HG03095 (cell line): Measurements from ENCODE around the gene PPP1R37.

ENCODE experiments used
- ATAC-seq: cut with Tn5 transposase; IDR thresholded peaks from one replicate; pipeline ENCODE4 v1.9.1; 2021; ENCODE audit warnings: moderate library complexity; ENCODE audit not compliant: unreplicated experiment

The PPP1R37 gene

DNA sequence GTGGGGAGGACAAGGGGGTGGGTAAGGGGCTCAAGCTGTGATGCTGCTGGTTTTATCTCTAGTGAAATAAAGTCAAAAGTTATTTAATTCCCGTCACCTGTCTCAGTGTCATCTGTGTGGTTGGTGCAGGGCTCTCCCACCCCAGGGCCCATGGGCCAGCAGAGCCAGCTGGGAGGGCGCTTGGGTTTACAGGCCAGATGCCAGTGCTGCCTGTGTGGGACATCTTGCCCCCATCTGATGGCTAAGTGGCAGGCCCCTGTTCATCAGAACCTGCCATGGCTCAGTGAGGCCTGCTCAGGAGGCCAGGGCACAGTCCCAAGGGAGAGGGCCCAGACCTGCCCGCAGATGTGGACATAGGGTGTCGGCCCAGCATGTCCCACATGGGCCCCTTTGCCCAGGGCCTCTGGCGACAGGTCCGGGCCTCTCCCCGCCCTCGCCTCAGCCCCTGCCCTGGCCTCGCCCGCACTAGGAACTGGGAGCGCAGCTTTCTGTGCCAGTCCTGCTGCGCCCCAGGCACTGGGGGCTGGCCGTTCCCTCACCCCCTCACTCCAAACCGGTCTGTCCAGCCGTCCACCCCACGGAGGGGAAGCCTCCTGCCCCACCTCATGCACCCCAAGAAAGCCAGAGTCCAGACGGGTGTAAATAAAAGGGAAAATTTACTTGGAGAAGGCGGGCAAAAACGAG, 22.0 kb upstream of the PPP1R37 start:
- no peak for ATAC-seq

DNA sequence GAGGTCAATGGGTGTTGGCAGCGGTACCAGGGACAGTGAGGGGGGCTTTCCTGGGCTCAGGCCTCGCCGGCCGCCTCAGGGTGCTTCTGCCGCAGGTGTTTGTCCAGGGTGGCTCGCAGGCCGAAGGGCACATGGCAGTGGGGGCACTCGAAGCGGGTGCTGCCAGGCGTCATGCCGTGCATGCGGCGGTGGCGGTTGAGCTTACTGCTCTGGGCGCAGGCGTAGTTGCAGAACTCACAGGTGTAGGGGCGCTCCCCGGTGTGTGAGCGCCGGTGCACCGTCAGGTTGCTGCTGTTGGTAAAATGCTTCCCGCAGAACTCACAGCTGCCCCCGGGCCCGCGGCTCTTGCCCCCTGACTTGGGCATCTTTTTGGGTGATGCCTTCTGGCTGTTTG, 21.4 kb upstream of the PPP1R37 start:
- no peak for ATAC-seq

DNA sequence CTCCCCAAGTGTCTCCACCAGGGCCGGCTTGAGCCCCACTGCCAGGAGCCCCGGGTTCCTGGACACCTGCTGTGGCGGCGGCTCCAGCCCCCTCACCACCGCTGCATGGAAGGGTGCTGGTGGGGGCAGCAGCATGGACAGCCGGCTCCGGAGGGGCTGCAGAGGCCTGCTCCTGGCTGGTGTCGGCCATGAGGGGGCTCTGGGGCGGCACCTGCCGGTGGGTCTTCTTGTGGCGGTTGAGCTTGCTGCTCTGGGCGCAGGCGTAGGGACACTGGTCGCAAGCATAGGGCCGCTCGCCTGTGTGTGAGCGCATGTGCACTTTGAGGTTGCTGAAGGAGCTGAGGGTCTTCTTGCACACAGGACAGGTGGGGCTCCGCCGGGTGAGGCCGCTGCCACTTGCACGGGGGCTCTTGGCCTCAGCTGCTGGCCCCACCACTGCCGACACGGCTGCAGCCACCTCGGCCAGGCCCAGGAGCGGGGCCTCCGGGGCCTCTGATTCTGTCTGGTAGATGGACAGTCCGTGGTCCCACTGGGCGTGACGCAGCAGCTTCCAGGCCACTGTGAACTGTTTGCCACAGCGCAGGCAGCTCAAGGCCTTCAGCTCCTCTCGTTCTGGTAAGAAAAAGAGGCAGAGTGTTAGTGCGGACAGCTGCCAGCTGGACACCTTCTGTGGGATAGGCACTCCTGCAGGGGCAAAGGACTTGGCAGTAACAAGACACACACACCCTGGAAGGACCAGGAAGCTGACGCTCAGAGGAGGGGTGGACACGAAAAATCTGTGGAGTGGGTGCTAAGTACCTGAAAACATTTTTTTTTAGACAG, 20.8 kb upstream of the PPP1R37 start:
- ATAC-seq: no peak

DNA sequence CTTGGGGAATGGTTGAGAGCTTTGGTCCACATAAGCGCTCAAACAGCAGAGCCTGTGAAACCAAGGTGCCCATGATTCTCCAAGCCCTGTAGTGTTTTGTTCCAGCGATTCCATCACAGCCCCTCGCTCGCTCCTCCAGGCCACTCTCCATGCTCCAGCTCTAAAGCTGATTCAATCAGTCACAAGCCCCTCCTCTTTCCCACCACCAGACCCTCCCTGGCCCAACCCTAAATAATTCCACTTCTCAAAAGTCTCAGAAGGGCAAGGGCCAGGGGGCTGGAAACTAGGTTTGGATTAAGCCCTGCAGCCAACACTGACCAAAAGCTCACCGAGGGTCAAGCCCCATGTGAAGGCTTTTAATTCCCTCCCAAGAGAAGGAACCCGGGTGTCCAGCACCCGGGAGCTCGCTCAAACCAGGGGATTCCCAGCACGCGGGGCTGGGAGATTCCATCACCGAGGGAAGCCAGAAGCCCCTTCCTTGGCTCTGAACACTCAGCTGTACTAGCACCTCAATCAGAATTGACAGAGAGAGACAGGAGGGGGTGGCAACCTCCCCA, 18.2 kb upstream of the PPP1R37 start:
- no peak for ATAC-seq

DNA sequence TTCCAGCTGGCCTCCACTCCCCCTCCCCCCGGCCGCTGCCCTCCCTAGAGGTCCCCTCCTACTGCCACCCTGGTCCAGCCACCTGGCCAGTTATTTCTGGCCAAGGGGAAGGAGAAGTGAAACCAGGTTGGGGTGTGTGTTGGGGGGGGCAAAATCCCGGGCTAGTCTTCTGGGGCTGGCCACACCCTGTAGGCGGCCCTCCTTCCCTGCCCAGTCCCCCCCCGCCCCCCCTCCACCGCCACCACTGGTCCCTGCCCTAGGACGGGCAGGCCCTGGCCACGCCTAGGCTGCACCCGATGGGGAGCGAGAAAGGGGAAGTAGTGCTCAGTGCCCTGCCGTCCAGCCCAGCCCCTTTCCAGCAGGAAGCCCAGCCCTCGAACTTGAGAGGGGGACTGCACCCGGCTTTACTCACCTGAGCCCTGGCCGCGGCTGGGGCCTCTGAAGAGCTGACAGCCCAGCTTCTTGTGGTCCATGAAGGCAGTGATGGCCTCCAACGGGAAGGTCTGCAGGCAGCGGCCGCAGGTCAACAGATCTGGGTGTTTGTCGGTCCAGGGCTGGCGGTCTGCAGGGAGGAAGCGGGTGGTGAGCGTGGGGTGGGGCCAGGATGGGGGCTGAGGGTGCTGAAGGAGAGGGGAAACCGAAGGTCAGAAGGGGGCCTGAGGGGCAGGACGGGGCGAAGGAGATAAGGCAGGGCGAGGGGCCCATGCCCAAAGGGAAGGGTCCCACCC, 17.5 kb upstream of the PPP1R37 start:
- peak; percentile 53 for ATAC-seq

DNA sequence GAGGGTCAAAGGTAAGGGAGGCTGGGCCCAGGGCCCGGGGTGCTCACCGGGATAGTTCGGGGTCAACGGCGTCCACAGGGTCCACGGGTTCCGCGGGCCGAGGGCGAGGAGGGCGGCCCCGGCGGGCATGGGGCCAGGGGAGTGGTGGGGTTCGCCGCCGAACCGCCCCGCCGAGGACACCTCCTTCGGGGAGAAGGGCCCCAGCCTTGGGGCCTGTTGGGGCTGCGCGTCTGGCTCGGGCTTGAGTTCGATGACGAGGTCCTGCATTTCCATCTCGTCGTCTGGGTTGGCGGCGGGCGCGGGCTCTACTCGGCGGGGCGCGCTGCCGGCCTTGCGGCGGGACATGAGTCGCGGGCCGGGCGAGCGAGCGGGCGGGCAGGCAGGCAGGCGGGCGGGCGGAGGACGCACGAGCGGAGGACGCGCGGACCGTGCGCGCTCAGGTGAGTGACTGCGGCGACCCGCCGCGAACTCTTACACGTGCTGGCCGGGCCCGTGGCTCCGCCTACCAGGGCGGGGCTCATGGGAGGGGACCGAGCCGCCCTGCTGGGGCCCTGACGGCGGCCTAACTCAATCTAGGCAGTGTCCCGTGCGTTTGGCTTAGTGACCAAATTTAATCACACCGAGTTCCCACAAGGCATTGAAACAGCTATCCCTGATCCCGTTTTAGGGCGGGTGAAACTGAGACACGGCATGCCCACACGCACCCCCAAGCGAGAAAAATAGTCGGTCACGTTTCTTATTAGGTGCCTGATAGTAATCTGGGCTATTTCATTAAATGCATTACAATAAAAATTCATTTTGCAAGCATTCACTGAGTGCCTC, 16.7 kb upstream of the PPP1R37 start, which contains the start of gene ZNF296:
TSS of gene ZNF296 (minus strand) at position 450 of the 822 bp plus-strand sequence. CDS start at position 345, 105 bp downstream.
- ATAC-seq: peak; percentile 35

DNA sequence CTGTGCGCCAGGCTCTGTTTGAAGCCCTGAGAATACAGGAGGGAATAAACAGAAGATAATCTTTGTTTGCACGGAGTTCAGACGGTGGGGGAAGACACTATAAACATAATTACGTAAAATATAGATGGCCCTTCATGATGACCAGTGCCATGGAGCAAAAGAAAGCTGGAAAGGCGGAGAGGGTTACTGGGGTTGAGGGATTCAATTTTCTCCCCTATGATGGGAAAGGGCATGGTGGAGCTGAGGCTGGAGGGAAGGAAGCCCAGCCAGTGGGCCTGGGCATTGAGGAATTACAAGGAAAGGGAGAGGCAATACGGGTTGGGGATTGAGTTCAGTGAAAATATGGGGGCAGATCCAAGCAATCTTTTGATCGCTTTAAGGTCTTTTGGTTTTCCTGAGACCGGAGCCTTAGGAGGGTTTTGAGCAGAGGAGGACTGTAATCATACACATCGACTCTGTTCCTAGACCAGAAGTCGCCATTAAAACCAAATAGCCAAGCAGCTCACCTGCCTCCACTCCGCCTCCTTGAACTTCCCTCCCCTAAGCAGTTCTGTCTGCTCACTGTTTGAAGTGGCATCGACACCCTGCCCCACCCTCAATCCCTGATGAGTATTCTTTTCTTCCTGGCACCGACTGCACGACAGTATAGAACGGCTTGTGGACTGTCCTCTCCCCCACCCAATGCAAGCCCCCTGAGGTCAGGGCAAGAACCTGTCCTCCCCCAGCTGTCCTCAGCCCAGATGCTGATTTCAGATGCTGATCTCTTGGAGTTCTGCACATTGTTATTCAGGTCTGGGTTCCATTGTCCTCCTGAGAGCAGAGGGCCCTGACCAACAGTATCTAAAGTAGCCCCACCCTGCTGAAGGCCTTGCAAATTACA, 15.9 kb upstream of the PPP1R37 start:
- ATAC-seq: no peak

DNA sequence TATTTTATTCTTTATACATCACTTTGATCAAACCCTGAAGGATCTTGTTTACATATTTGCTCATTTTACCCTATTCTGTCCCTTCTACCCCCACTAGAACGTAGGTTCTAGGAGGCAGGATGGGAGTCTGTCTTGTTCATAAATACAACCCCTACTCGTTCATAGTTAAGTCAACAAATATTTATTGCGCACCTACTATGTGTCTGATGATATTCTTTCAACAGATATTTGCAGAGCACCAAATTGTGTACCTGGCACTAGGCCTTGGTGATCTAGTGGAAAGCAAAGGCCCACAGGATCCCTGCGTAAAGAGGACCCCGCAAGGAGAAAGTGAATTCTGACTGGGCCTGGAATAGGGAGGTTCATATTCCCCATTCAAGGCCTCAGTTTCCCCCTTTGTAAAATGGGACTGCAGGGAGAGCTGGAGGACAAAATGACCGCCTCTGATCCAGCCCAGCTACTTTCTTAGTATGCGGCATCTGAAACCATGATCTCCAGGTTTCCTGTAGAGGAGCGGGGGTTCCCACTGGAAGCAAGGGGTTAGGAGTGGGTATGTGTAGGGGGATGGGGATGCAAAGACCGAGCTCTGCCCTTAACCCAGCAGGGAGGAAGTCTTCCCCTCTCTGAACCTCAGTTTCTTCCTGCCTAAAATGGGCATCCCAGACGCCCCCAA, 14.5 kb upstream of the PPP1R37 start:
- no peak for ATAC-seq

DNA sequence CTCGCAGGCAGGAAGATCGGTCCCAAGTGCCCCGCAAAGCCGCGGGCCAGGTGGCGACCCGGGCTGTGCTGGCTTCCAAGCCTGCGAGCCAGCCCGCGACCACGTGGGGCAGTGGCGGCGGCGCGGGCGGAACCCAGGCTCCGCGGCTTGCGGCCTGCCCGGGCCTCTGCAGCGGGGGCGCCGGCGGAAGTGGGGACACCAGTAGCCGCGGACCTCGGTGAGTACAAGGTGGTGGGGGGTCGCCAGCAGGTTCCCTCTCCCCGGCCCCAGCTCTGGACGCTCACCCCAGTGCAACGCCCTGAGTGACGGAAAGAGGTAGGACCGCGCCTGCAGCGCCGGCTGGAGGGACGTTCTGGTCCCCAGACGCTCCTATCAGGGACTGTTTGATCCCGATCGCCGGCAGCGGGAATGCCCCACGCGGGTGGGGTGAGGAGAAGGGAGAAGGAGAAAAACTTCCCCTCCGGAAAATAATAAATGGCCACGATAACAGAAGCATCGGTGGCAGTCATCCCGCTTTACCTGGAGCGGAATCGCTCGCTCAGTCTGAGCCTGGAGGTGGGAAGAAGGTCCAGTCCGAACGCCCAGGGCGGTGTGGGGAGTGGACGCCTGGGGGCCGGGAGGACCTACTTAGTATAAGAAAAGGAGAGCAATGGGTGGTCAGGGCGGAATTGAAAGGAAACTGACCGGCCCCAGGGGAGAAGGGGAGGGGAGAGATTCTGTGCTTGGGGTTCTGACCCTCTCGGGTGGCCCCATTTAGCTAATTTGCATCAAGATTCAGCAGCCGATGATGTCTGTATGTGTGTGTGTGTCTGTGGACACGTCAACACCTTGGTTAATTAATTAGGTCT, 13.7 kb upstream of the PPP1R37 start, which contains the start of gene GEMIN7:
TSS of gene GEMIN7 (plus strand) at position 198 of the 848 bp plus-strand sequence. CDS start 10,855 bp downstream, outside the sequence.
- ATAC-seq: no peak

DNA sequence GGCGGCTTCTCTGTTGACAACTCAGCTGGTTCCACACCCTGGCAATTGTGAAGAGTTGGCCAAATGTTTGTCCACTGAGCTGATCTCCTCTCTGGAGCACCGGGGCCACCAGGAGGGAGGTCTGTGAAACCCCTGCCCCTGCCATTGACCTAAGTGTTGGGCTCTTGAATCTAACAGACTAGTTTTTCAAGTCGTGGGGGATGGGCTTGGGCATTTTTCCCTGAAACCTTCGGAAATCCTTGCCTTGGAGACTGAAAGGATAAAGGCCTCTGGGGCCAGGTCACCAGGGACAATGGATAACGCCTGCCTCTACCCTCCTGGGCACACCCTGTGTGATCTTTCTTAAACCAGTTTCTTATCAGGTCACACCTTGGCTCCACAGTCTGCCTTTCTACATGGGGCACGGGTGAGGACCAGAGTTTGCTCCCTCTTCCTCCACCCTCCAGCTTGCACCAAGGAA, 13.0 kb upstream of the PPP1R37 start:
- no peak for ATAC-seq

DNA sequence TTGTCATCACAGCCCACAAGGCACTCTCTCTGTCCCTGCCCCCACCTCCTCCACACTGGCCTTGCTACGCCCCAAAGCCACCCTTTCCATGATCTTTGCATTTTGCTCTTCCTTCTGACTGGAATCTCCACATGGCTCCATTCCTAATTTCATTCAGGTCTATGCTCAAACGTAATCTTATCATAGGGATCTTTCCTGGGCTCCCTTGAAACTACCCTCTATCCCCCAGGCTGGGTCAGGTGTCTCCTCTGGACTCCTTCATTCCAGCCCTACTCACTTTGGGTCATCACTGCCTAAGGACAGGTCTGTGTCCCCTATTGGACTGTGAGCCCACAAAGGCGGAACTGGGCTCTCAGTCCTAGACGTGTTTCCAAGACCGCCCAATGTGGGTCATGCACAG, 10.8 kb upstream of the PPP1R37 start:
- no peak for ATAC-seq

DNA sequence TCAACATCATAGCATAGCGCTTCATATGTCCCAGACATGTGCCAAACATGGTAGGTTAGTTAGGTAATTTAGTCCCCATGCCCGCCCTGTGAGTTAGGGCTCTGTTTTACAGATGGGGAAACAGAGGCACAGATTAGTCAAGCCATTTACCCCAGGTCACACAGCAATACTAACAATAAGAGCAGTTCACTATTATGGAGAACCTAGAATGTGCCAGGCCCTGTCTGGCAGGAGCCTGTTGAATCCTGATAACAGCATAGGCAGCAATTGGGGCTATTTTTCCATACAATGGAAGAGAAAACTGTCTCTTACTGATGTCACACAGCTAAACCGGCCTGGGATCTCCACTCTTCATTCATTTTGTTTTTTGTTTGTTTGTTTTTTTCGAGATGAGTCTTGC, 6.5 kb upstream of the PPP1R37 start:
- ATAC-seq: no peak

DNA sequence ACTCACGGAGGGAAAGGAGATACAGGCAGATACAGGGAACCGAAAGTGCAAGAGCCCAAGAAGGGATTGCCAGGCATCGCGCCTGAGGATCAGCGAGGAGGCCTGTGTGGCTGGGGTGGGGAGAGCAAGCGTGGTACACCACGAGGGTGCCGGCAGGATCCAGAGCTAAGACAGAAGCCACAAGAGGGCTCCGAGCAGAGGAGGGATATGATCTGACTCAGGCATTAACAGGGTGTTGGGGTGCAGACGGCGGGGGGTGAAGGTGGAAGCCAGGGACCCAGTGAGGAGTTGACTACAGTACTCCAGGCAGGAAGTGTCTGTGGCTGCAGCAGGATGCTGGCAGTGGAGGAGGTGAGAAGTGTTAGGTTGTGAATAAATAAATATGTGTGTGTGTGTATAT, 5.4 kb upstream of the PPP1R37 start:
- no peak for ATAC-seq

DNA sequence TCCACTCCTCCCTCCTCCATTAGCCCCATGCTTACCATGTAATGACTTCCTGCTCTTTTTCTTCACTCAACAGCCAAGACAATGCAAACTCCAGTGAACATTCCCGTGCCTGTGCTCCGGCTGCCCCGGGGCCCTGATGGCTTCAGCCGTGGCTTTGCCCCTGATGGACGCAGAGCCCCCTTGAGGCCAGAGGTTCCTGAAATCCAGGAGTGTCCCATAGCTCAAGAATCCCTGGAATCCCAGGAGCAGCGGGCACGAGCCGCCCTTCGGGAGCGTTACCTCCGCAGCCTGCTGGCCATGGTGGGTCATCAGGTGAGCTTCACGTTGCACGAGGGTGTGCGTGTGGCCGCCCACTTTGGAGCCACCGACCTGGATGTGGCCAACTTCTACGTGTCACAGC, 2.9 kb upstream of the PPP1R37 start:
- ATAC-seq: no peak

DNA sequence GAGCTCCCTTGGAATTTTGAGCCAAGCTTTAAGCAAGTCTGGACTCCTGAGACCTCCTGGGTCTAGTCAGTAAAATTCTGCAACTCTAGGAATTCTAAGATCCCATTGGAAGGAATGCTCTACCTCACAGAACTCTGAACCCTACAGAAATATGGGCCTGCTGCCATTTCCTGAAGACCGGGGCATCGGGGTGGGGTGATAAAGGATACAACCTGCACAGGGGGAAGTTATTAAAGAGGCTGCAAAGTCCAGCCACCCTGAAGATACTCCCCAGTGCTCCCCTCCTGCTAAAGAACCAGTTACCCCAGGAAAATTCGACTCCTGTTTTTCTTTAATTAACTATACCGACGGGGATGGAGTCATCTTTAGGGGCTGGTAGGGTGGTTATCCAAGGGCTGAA, 2.4 kb upstream of the PPP1R37 start:
- ATAC-seq: no peak

DNA sequence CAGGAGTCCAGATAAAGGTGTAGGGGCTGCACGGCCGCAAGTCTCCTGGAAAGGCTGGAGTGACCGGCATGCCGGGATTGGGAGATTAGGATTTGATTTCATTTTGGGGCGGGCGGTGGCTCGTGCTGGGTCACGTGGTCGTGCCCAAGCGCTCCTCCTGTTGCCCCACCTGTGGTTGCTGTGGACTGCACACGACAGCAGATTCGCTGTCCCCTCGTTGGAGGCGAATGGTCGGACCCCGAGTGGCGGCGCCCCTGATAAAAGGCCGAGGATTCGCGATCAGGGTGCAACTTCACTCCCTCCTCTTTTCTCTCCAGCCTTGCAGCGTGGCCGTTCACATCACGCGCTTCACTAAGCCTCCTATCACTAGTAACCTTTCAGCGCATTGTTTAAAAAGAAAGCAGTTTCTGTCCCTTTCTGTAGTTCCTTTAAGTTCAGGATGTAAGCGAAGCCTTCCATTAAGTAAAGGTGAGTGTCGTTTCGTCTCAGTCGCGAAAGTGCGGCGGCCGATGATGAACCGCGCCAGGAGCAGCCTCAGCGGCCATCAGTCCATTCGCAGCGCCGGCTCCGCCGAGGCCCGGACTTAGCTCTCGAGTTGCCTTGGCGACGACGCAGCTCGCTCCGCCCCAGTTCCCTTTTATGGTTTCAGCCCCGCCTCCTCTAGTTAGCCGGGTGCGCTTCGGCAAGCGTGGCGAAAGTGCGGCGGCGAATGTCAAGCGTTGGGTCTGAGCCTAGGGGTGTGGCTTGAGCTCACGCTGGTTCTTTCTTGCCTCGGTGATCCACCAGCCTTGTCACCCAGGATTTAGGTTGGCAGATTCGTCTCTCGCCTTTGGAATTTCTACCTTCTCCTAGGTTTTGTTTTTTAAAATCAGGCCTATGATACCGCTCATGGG, 1.7 kb upstream of the PPP1R37 start:
- peak; percentile 53 for ATAC-seq

DNA sequence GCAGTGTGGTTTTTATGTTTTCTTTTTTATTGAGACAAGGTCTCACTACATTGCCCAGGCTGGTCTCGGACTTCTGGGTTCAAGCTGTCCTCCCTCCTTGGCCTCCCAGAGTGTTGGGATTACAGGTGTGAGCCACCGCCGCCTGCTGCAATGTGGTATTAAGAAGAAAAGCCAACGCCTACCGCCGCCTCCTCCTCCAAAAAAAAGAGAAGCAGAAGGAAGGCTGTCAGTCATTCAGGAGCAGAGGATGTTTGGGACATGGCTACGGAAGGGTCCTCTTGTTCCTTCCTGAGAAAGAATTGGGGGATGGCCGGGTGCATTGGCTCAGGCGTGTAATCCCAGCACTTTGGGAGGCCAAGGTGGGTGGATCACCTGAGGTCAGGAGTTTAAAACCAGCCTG, 1.2 kb downstream of the PPP1R37 start:
- no peak for ATAC-seq
